ENCODE data around the gene CORO7.

CORO7 gene

DNA sequence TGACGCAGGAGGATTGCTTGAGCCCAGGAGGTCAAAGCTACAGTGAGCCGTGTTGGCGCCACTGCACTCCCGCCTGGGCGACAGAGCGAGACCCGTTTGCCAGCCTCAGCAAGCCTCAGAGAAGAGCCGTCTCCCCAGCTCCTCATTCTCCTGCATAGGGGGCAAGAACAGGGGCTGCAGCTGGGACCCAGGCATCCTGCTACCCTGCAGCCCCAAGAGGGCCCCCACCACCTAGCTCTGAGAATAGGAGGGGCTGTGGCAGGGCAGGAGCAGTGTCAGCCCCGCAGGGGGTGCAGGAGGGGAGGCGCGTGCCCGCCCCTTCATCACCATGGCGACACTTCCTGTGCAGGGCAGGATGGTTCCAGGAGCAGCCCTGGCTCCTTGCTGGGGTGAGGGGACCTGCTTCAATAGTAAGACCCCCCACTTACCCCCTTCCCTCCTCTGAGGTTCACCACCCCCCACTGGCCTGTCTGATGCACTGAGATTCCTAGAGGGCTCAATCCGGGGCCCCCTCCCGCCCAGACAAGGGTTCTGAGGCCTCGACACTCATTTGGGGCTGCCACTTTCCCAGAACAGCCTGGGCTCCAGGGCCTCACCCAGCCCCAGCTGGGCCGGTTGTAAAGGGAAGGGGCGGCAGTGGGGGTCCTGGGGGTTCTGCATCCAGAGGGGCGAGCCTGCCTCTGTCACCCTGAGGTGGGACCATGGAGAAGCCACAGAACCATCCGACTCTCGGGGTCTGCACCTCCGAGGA lies 24.6 kb downstream of the CORO7 start:
- DNase-seq (ENCODE audit: low read depth), result no peak
- TF ChIP-seq, protein P1, sequence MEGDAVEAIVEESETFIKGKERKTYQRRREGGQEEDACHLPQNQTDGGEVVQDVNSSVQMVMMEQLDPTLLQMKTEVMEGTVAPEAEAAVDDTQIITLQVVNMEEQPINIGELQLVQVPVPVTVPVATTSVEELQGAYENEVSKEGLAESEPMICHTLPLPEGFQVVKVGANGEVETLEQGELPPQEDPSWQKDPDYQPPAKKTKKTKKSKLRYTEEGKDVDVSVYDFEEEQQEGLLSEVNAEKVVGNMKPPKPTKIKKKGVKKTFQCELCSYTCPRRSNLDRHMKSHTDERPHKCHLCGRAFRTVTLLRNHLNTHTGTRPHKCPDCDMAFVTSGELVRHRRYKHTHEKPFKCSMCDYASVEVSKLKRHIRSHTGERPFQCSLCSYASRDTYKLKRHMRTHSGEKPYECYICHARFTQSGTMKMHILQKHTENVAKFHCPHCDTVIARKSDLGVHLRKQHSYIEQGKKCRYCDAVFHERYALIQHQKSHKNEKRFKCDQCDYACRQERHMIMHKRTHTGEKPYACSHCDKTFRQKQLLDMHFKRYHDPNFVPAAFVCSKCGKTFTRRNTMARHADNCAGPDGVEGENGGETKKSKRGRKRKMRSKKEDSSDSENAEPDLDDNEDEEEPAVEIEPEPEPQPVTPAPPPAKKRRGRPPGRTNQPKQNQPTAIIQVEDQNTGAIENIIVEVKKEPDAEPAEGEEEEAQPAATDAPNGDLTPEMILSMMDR (IDR thresholded peaks at IDR 0.05; ENCODE audit: insufficient read depth, low read depth, low read length, missing control alignments), result no peak
- H3K4me3 ChIP-seq (ENCODE audit: low read length), result no peak overlapping the region

DNA sequence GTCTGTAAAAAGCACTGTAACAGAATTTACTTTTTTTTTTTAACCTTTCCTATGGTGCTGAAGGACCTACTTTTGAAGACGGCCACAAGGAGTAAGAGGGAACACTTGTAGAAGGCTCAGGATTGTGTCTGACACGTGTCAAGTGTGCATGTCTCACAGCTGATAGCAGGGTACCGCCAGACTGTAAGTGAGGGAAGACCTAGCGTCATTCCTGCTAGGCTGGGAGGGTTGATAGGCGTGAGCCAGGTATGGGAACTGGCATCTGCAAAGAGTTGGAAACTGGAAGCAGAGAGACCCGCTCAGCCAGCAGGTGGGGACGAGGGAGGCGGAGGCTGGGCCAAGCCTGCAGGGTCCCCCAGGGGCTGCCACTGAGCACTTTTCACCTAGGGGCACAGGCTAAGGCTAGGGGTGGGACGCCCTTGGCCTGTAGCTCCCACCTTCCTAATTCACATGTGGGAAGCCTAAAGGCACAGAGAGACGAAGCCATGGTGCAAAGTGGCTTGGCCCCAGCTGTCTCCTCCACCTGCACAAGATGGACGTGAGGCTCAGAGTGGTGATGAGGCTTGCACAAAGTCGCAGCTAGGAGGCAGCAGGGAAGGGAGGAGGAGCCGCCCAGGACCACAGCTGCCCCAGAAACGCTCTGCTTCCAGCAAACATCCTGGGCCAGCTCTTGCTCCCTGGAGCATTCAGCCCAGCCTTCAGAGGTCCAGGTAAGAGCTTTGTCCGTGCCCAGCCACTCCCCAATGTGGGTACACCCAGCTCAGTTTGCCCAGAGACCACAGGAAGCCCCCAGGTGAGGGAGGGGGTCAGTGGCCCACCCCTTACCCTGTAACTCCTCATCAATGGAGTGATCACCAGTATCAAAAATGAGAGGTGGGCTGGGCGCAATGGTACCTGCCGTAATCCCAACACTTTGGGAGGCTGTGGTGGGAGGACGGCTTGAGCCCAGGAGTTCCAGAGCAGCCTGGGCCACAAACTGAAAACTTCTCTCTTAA lies 25.8 kb downstream of the CORO7 start:
- no peak overlapping the region for H3K4me3 ChIP-seq (ENCODE audit: low read length)
- DNase-seq (ENCODE audit: low read depth), result no peak
- TF ChIP-seq, protein P1 (IDR thresholded peaks at IDR 0.05; ENCODE audit: insufficient read depth, low read depth, low read length, missing control alignments), result no peak

DNA sequence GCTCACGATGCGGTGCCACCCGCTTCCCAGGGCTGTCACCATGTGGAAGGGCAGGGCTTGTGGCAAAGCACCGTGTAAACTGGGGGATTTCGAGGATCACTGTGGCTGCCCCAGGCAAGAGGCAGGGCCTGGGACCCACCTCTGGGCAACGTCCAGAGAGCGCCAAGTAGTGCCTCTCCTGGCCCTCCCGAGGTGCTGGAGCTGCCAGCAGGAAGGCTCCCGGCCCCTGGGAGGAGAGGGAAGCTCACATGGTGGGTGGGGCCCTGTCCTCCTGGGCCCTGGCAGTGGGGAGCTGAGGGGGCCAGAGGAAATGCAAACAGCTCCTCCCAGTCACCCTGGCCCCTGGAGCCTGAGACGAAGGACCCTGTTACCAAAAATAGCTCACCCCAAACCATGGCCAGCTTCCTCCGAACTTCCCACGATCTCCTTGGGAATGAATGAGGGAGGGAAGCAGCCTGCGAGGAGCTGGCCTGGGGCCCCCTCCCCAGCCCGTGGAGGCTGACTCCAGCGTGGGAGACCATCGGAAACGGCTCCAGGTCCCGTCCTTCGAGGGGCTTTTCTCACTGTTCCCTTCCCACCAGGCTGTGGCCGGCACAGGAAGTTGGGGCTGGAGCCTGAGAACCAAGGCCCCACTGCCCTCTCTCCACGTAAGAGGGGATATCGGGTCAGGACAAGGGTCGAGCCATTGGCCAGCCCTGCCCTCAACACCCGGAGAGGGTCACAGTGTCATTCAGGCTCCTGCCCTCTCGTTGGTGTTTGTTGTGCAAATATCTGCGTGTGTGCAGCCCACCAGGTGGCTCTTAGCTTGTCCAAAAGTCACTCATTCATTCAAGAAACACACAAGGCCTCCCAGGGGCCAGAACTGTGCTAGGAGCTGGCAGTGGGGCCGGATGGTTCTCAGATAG lies 27.1 kb downstream of the CORO7 start:
- TF ChIP-seq, protein P1 (IDR thresholded peaks at IDR 0.05; ENCODE audit: insufficient read depth, low read depth, low read length, missing control alignments), result no peak
- DNase-seq (ENCODE audit: low read depth), result no peak
- no peak overlapping the region for H3K4me3 ChIP-seq (ENCODE audit: low read length)

DNA sequence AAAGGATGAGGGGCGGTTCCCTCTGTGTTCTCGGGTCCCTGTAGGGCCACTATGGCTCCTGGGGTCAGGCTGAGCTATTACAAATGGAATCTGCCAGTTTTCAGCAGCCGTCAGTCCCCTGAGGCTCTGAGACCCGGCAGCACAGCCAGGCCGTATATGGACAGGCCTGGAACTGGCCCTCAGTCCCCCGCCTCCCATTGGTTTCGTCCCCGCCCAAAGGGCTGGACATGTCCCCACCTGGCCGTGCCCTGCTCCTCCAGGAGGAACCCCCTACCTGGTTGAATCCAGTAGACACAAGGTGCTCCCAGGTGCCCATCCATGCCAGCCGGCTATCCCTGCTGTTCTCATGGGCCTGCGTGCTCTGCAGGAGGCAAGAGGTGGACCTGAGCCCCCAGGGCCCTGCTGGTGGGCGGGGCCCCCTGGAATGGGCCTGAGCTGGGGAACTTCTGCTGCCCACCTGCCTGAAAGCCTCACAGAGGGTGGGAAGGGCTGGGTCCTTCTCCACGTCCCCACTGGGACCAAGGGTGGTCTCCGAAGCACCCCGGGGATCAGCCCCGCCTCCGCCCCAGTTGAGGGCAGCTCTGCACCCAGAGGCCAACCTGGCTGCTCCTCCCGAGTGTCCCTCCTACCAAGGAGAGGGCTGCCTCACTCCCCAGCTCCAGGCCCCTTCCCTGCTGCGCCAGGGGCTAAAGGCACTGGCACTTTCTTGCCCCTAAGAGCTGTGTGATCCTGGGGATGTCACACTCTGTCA lies 27.9 kb downstream of the CORO7 start:
- TF ChIP-seq, protein P1 (IDR thresholded peaks at IDR 0.05; ENCODE audit: insufficient read depth, low read depth, low read length, missing control alignments), result no peak
- no peak overlapping the region for H3K4me3 ChIP-seq (ENCODE audit: low read length)
- no peak for DNase-seq (ENCODE audit: low read depth)

DNA sequence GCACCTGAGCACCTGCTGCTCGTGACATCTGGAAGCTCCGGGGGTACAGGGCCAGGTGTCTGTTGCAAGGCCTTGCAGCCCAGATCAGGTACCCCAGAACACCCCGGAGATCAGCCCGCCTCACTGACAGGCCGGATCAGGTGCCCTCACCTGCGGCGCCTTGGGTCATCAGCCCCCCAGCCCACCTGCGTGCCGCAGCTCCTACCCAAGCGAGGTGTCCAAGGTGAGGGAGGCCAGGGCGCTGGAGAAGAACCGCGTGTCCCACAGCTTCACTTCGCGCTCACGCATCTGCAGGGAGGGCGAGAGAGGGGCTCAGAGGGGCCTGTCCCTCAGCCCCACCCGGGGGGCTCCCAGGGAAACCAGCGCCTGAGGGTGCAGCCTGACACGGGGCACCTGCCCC lies 28.6 kb downstream of the CORO7 start:
- TF ChIP-seq, protein P1 (IDR thresholded peaks at IDR 0.05; ENCODE audit: insufficient read depth, low read depth, low read length, missing control alignments), result no peak
- no peak for DNase-seq (ENCODE audit: low read depth)
- H3K4me3 ChIP-seq (ENCODE audit: low read length), result no peak overlapping the region
